Left lobe of liver (tissue), 2 donors: ENCODE data around the gene MIER2. TPM values are rescaled to one million over a fixed set of nuclear protein-coding genes. Genes with fewer than 3 reads are reported as not detected.
"Not testable (repeated sequence)": the region's sequence is repeated elsewhere in the genome, so short reads cannot be mapped to it uniquely, and the experiment has no call there.

ENCODE experiments used
- ATAC-seq: fragments of 200-7000 bp; cut with Tn5 transposase; one replicate; pipeline ENCODE4 v1.9.1; 2020; ENCODE audit warnings: mild to moderate bottlenecking, moderate library complexity
- DNase-seq: peaks from one replicate; pipeline ENCODE4 v3.0.0-alpha.2; 2020; ENCODE audit warnings: low spot score
- total RNA-seq: library from RNA; stranded (reverse); gene quantifications from one replicate; pipeline ENCODE4 v1.2.1, GENCODE V29; 2021
- donor health status: DM: no; HTN: no; CAD: no; lungs with moderate emphysema.
- donor health status: DM: no; HTN: yes; CAD: no.

MIER2 gene
- total RNA-seq, 1 donor from 2014 or later: 4.6 TPM

DNA sequence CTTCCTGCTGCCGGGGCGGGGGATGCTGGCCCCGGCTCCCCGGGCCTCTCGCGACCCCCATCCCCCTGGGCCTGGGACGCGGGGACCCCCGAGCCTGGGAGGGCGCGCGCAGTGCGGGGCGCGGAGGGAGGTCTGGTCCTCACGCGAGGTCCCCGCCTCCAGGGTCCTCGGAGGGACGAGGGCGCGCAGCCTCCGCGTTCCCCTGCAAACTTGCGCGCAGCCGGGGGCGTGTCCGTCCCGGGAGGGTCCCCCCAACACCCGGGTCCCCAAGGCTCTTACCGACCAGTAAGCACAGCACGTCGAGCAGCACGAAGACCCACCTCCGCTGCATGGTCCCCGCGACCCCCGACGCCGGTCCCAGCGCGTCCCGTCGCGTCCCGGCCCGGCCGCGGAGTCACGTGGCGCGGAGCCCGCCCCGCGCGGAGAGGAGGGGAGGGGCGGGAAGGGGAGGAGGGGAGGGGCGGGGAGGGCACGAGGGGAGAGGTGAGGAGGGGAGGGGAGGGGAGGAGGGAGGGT lies 53.5 kb downstream of the MIER2 start, which contains the start of gene PLPP2:
PLPP2 (minus strand) TSS at position 398 of the 516 bp plus-strand sequence; CDS start at position 331, 67 bp downstream.
- ATAC-seq (no peak), DNase-seq (no peak)

DNA sequence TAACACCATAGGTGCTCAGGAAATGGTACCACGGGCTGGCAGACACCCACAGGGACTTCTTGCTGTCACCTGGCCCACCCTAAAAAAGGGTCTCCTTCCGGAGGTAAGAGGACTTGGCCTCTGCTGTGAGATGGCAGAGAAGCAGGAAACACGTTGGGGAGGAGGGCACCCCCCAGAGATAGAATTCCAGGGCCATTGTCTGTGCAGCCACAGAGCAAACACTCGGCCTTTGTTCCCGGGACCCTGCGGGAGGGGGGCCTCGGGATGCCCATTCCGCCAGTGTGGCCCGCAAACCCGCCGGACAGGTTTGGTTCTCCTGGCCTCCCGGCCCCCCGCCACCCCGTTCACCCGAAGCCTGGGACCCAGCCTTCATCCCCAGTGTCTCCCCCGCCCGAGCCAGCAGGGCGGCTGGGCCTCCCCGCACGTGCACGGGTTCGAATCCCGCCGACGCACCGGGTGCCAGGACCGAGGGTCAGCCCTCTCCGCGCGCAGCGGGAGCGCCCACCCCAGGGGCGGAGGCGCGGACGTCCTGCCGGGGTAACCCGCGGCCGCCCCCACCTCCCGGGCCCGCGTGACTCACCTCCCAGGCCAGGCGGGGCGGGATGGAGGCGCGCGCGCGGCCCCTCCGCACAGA lies 54.1 kb downstream of the MIER2 start:
- ATAC-seq (peak; percentile 22), DNase-seq (no peak)

GRCh38 chr19:289651-290371 lies 54.8 kb downstream of the MIER2 start:
- DNase-seq (no peak), ATAC-seq (peak; percentile 51)

DNA sequence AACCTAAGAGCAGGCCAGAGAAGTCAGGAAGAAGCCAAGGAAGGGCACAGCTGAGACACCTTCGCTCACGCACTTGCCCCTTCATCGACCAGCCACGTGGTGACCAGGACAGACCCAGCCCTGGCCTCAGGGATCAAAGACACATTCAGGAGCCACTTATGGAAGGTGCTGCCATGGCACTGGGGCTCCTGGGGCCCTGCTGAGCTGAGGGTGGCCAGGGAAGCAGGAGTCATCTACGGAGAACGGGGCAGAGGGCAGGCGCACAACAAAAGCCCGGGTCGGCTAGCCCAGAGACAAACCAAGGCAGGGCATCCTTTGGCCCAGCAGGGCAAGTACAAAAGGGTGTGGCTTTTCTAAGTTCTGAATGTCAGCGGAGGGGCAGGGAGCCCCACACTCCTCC lies 55.7 kb downstream of the MIER2 start:
- DNase-seq: no peak
- ATAC-seq: no peak

DNA sequence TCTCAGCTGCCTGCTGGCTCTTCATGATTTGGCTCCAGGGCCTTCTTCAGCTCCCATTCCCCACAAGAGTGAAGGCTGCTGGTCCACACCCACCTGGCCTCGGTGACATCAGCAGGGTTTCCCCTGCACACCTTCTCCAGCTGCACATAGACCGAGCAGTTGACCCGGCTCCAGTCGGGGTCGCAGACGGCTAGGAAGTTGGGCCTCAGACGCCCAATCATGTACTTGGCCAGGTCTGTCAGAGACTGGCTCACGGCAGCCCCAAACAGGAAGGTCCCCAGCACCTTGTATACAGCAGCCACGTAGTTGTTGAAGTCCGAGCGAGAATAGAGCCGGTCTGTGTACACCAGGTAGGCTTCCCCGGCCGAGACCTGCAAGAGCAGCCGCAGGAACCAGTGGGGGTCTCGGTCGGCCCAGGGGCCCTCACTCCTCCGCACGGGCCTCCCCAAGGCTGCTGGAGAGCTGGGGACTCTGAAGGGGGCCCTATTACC lies 57.2 kb downstream of the MIER2 start:
- no peak for DNase-seq

GRCh38 chr19:283395-283794 lies 61.2 kb downstream of the MIER2 start:
- DNase-seq: no peak
- no peak for ATAC-seq

More for the DNA sequence above, 57.2 kb downstream of the MIER2 start:
- ATAC-seq: no peak

GRCh38 chr19:282501-282900 lies 62.1 kb downstream of the MIER2 start:
- DNase-seq (no peak), ATAC-seq (no peak)

DNA sequence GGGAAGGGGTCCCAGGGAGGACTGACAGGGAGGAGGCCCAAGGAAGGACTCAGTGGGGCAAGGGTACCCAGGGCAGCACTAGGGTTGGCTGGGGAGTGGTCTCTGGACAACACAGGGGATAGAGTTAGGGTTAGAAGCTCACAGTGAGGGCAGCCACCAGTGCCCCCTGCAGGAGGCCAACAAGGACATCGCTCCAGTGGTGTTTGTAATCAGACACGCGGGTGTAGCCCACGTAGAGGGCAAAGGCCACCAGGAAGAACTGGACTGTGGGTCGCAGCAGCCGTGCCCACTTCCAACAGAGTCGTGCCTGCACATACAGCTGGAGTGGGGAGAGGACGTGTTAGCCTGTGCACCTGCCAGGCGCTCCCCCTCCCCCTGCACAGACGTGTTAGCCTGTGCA lies 62.6 kb downstream of the MIER2 start:
- DNase-seq: no peak
- no peak for ATAC-seq

DNA sequence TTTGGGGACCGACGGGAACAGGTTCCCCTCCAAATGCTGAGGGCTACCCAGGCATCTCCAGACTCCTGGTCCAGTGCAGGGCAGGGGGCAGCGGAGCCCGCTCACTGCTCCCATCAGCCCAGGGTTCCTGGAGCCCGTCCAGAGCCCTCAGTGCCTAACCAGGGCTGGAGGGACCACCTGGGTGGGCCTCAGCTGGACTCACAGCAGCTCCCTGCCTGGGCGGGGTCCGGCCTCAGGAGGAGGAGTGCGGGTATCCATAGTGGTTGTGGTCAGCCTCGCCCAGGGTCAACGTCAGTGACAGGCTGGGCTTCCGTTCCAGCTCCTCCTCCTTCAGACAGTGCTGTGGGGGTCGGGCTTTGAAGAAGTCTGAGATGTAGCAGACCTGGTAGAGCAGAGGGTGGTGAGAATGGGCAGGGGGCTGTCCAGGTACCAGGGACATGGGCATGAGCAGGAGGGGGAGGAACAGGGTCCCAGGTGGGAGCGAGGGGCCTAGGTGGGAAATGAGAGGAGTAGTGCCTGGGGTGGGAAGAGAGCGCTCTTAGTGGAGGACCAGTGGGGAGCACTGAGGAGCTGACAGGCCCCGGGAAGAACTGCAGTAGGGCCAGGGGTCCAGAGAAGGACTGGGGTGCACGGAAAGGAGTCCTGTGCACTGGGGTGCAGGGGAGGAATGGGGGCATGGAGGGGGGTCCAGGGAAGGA lies 63.3 kb downstream of the MIER2 start:
- ATAC-seq (no peak), DNase-seq (no peak)

- DNase-seq (no peak), ATAC-seq (no peak)
These were observed 64.0 kb downstream of the MIER2 start for GRCh38 chr19:280541-281009.

GRCh38 chr19:279656-280055 lies 64.9 kb downstream of the MIER2 start:
- ATAC-seq (no peak), DNase-seq (no peak)

- ATAC-seq (no peak), DNase-seq (no peak)
These were observed 65.4 kb downstream of the MIER2 start for GRCh38 chr19:279231-279630.

DNA sequence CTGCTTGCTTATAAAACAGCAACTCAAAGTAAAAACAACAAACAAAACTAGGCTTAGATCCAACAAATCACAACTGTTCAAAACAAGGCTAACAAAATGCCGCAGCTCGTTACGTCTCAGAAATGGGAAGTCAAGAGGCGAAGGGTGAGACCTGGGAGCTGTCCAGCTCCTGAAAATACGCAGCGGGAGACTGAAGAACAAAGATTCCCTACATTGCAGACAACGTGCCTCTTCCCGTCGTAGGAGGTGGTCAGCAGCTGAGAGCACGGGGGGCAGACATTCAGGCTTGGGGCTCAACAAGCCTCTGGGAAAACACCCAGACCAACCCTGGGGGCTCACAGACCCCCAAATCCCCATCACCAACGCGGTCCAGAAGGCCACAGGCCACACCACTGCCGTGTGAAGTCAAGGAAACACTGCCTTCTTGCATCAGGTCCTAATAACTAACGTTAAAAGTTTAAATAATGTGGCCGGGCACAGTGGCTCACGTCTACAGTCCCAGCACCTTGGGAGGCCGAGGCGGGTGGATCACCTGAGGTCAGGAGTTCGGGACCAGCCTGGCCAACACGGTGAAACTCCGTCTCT lies 66.9 kb downstream of the MIER2 start:
- no peak for ATAC-seq

DNA sequence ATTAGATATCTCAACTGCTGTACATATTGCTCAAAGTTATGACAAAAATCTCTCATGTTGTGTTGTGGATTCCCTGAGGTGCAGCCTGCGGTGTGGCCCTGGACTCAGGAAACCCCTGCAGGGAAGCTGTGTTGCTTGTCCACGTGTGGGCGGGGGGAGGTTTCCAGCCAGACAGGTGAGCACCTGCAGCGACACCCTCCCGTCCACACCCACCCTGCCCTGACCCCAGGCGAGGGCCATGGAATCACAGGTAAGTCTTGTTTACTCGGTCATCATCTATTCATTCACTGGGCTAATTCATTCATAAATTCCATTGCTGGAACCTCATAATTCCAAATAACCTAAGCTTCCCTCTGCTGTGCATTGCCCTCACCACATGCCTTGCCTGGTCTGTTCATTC lies 67.5 kb downstream of the MIER2 start:
- no peak for ATAC-seq
- DNase-seq: no peak

More for the DNA sequence above, 66.9 kb downstream of the MIER2 start:
- DNase-seq: no peak

DNA sequence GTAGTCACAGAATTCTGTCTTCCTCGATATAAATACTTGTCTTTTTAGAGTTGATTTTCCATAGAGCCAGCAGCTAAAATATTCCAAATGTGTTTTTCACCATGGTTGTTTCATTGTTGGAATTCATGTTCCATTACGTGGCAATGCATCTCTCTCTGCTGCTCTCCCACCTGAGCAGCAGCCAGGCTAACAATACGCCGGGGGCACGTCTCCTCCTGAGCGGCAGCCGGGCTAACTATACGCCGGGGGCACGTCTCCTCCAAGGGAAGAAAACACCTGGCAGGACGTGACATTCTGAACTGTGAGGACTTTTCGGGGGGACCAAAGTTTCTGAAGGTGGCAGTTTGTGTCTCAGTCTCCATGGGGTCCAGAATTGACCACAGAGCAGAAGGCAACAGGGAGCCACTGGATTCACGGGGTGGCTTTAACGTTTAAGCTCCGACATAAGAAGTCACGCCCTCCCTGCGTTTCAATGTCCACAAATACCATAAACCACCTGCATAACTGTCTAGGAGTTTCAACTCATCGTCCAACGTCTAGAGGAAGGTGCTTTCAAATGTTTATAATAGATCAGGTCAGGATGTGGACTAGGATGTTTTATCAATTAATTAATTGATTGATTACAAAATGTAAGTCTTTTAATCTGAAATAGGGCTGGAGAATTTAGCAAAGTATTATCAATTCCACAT lies 68.5 kb downstream of the MIER2 start:
- no peak for ATAC-seq
- DNase-seq: no peak

GRCh38 chr19:275000-275399 lies 69.6 kb downstream of the MIER2 start:
- DNase-seq (no peak), ATAC-seq (no peak)

DNA sequence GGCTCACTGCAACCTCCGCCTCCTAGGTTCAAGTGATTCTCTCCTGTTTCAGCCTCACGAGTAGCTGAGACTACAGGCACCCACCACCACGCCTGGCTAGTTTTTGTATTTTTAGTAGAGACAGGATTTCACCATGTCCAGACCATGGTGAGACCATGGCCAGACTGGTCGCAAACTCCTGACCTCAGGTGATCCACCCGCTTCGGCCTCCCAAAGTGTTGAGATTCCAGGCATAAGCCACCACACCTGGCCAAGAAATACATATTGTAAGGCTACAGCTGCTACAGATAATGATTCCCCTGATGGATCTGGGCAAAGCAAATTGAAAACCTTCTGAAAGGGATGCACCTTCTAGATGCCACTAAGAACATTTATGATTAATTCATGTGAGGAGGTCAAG lies 71.2 kb downstream of the MIER2 start:
- DNase-seq: no peak
- no peak for ATAC-seq

- ATAC-seq (no peak), DNase-seq (no peak)
These were observed 72.7 kb downstream of the MIER2 start for GRCh38 chr19:271856-272255.

GRCh38 chr19:270766-271318 lies 73.8 kb downstream of the MIER2 start:
- ATAC-seq: not testable (repeated sequence)

DNA sequence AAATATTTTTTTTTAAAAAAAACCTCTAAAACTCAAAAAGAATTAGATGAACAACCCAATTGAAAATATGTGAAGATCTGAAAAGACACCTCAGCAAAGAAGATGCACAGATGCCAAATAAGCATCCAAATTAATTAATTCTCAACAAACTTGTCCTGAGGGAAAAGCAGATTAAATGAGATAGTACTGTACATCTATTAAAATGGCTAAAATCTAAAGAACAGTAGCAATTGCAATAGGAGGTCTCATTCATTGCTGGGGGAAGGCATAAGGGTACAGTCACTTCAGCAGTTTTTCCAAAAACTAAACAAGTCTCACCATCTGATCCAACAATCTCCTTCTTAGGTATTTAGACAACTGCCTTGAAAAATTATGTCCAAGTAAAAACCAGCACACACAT lies 75.4 kb downstream of the MIER2 start:
- ATAC-seq: no peak
- no peak for DNase-seq

More at GRCh38 chr19:270766-271318, 73.8 kb downstream of the MIER2 start:
- not testable (repeated sequence) for DNase-seq
